CD14-positive monocyte (primary cell): ENCODE results near the gene TXK. TPM values are rescaled to one million over a fixed set of nuclear protein-coding genes. Genes with fewer than 3 reads are reported as not detected.

Source experiments
- DNase-seq, 3 donors: peaks; one replicate each; pipeline ENCODE4 v3.0.0-alpha.2; 2011 to 2022
- H2AFZ ChIP-seq: 2 replicates; pipeline ENCODE4 v1.6.0; 2012; ENCODE audit warnings: mild to moderate bottlenecking, low read depth, low read length, inconsistent platforms; ENCODE audit not compliant: insufficient read depth, poor library complexity, severe bottlenecking
- H3K27ac ChIP-seq, 2 donors: 1 replicate in 1 of 2; 2 replicates in 1 of 2; pipeline ENCODE4 v1.5.1; 2012 to 2013; ENCODE audit warnings: low read length in 2 of 2, control low read depth in 1 of 2, inconsistent platforms in 1 of 2, low read depth in 1 of 2, mild to moderate bottlenecking in 1 of 2
- H3K27me3 ChIP-seq, 2 donors: one replicate each; pipeline versions ENCODE4 v1.6.0 to v1.6.1; 2011 to 2013; ENCODE audit warnings: low read length in 2 of 2; ENCODE audit not compliant: control insufficient read depth in 2 of 2, insufficient read depth in 2 of 2
- H3K36me3 ChIP-seq, 2 donors: replicated peaks in 1 of 2; 1 replicate in 1 of 2; 2 replicates in 1 of 2; pipeline versions ENCODE4 v1.5.1 to v1.6.1; 2012 to 2013; ENCODE audit warnings: low read length in 2 of 2, control low read depth in 1 of 2, inconsistent platforms in 1 of 2, mild to moderate bottlenecking in 1 of 2; ENCODE audit not compliant: insufficient read depth in 2 of 2, control insufficient read depth in 1 of 2
- H3K4me1 ChIP-seq, 2 donors: 1 replicate in 1 of 2; 2 replicates in 1 of 2; pipeline versions ENCODE4 v1.5.1 to v1.6.1; 2012 to 2013; ENCODE audit warnings: low read length in 2 of 2, control low read depth in 1 of 2, inconsistent platforms in 1 of 2, mild to moderate bottlenecking in 1 of 2, moderate library complexity in 1 of 2; ENCODE audit not compliant: insufficient read depth in 2 of 2, control insufficient read depth in 1 of 2
- H3K4me2 ChIP-seq: replicated peaks from 2 replicates; pipeline ENCODE3; 2012; ENCODE audit warnings: low read length, moderate library complexity, mild to moderate bottlenecking; ENCODE audit not compliant: poor library complexity, severe bottlenecking; ENCODE audit errors: extremely low read depth
- H3K4me3 ChIP-seq, 3 experiments: fragments of 200-600 bp in 1 of 3; sonication (generic) in 1 of 3; replicated peaks in 1 of 3; 1 replicate in 2 of 3; 2 replicates in 1 of 3; pipeline ENCODE4 v1.5.1; 2011 to 2013; ENCODE audit warnings: low read length in 3 of 3, mild to moderate bottlenecking in 3 of 3, control low read depth in 2 of 3, low read depth in 2 of 3, inconsistent platforms in 1 of 3, moderate library complexity in 1 of 3
- H3K79me2 ChIP-seq: 2 replicates; pipeline ENCODE4 v1.6.0; 2012; ENCODE audit warnings: mild to moderate bottlenecking, control low read depth, inconsistent platforms, low read length, moderate library complexity; ENCODE audit not compliant: insufficient read depth
- H3K9ac ChIP-seq: 2 replicates; pipeline ENCODE4 v1.6.0; 2017; ENCODE audit warnings: low read length, mild to moderate bottlenecking; ENCODE audit not compliant: insufficient read depth, poor library complexity, severe bottlenecking
- H3K9me3 ChIP-seq, 2 donors: replicated peaks in 1 of 2; 1 replicate in 1 of 2; 2 replicates in 1 of 2; pipeline versions ENCODE4 v1.5.1 to v1.6.1; 2012 to 2013; ENCODE audit warnings: low read length in 2 of 2, control low read depth in 1 of 2; ENCODE audit not compliant: control insufficient read depth in 1 of 2, insufficient read depth in 1 of 2
- H4K20me1 ChIP-seq: 2 replicates; pipeline ENCODE4 v1.6.0; 2012; ENCODE audit warnings: mild to moderate bottlenecking, low read length, control low read depth, moderate library complexity; ENCODE audit not compliant: insufficient read depth
- H3K27ac Mint-ChIP-seq, 7 donors: one replicate each; pipeline ENCODE4 v1.8.0; 2020; ENCODE audit warnings: mild to moderate bottlenecking in 7 of 7, mixed read lengths in 7 of 7, moderate library complexity in 6 of 7, inconsistent platforms in 2 of 7
- H3K27me3 Mint-ChIP-seq, 3 donors: one replicate each; pipeline ENCODE4 v1.8.0; 2021 to 2022; ENCODE audit warnings: low read depth in 3 of 3, mild to moderate bottlenecking in 3 of 3, mixed read lengths in 3 of 3, moderate library complexity in 3 of 3, inconsistent platforms in 1 of 3
- H3K36me3 Mint-ChIP-seq, 2 donors: one replicate each; pipeline ENCODE4 v1.8.0; 2020; ENCODE audit warnings: mixed read lengths in 2 of 2, inconsistent platforms in 1 of 2, mild to moderate bottlenecking in 1 of 2
- H3K4me1 Mint-ChIP-seq: one replicate; pipeline ENCODE4 v1.8.0; 2020; ENCODE audit warnings: mild to moderate bottlenecking, mixed read lengths
- H3K4me3 Mint-ChIP-seq, 2 donors: one replicate each; pipeline ENCODE4 v1.8.0; 2020; ENCODE audit warnings: mild to moderate bottlenecking in 2 of 2, mixed read lengths in 2 of 2, moderate library complexity in 1 of 2
- H3K9me3 Mint-ChIP-seq, 7 donors: one replicate each; pipeline ENCODE4 v1.8.0; 2020 to 2022; ENCODE audit warnings: mixed read lengths in 7 of 7, mild to moderate bottlenecking in 6 of 7, moderate library complexity in 6 of 7, inconsistent platforms in 2 of 7
- CTCF ChIP-seq: fragments of 200-600 bp; IDR thresholded peaks from one replicate; pipeline ENCODE4 v1.8.0; 2022; ENCODE audit warnings: antibody characterized with exemption, mild to moderate bottlenecking
- WGBS: methylation state at CpG from one replicate; pipeline ENCODE4 v1.1.5; 2013; ENCODE audit warnings: missing lambda C conversion rate; ENCODE audit not compliant: insufficient coverage; 5-methylcytosine and 5-hydroxymethylcytosine counted together
- intact Hi-C, 2 donors: fragments of 100-400 bp; cut with micrococcal nuclease; formaldehyde crosslinking; loops; one replicate each; pipeline versions ENCODE4 v1.15.0 to v1.15.1; 2023
- polyA plus RNA-seq, 3 donors: library from polyadenylated mRNA; depleted of rRNA in 1 of 3; unstranded in 2 of 3; stranded (reverse) in 1 of 3; fragments of 300-500 nt in 2 of 3; fragments of >200 nt in 1 of 3; fragmentation: Illumina TruSeq in 2 of 3; gene quantifications; 1 replicate in 2 of 3; 2 replicates in 1 of 3; pipeline ENCODE4 v1.2.3, GENCODE V29; 2012 to 2021

The TXK gene
- polyA plus RNA-seq, 3 donors: 0.13 to 0.93 (median 0.54) TPM

DNA sequence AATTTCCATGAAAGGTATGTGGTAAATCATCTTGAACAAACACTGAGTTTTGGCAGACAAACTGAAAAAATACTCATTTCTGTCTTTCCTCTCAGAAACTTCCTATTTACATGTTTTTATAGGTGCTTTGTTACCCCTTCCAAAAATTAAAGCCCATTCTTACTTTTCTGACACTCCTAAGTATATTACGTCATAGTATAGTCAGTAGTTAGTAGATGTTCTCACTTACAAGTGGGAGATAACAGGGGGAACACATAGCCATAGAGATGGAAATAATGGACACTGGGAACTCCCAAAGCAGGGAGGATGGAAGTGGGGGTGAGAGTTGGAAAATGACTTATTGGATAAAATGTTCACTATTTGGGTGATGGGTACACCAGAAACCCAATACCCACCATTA is 28.8 kb downstream of the TXK start:
- no CpG with 5 or more reads among the region's 1 CpG for WGBS
- TF ChIP-seq CTCF: no peak
- Mint-ChIP-seq H3K27ac (no peak overlapping the region), H3K27me3 (peaks cover 0 to 5% (median 0%) of the 10 kb centered on the region in 3 donors), H3K9me3 (no peaks in the 10 kb centered on the region), H3K4me3 (no peak overlapping the region), H3K36me3 (no peaks in the 10 kb centered on the region), H3K4me1 (no peaks in the 10 kb centered on the region)
- Histone ChIP-seq H3K27ac (no peak overlapping the region), H2AFZ (no peak overlapping the region), H3K4me3 (no peak overlapping the region), H3K27me3 (no peaks in the 10 kb centered on the region), H3K79me2 (no peaks in the 10 kb centered on the region), H3K9ac (no peak overlapping the region), H3K4me1 (no peaks in the 10 kb centered on the region), H4K20me1 (no peaks in the 10 kb centered on the region), H3K36me3 (no peaks in the 10 kb centered on the region), H3K9me3 (no peaks in the 10 kb centered on the region), H3K4me2 (no peak overlapping the region)
- intact Hi-C loops: no loop called here
- DNase-seq: no peak

GRCh38 chr4:48103483-48104139 is 30.4 kb downstream of the TXK start:
- intact Hi-C loops: no loop called here
- H3K4me2 ChIP-seq: no peak overlapping the region
- no peak overlapping the region for H3K9ac ChIP-seq
- H3K27me3 ChIP-seq: no peaks in the 10 kb centered on the region
- no peaks in the 10 kb centered on the region for H3K79me2 ChIP-seq
- no peaks in the 10 kb centered on the region for H3K4me1 ChIP-seq
- Mint-ChIP-seq H3K27ac (no peak overlapping the region), H3K36me3 (no peaks in the 10 kb centered on the region), H3K4me1 (no peaks in the 10 kb centered on the region), H3K4me3 (no peak overlapping the region), H3K9me3 (no peaks in the 10 kb centered on the region), H3K27me3 (peaks cover 0 to 4% (median 1%) of the 10 kb centered on the region in 3 donors)
- 86% methylated on average over 3 of the region's 3 CpGs for WGBS
- DNase-seq: no peak
- no peak overlapping the region for H2AFZ ChIP-seq
- TF ChIP-seq CTCF: no peak
- no peaks in the 10 kb centered on the region for H3K9me3 ChIP-seq
- H4K20me1 ChIP-seq: no peaks in the 10 kb centered on the region
- H3K36me3 ChIP-seq: no peaks in the 10 kb centered on the region
- no peak overlapping the region for H3K4me3 ChIP-seq
- H3K27ac ChIP-seq: no peak overlapping the region
